NB4 (cell line): ENCODE measurements around the gene NOC2L.

Experiments
- CTCF ChIP-seq: IDR thresholded peaks from one replicate; pipeline ENCODE4 v1.5.1; 2012; ENCODE audit warnings: low read depth, low read length
- MAX ChIP-seq: IDR thresholded peaks from 2 replicates; pipeline ENCODE4 v1.6.1; 2011; ENCODE audit warnings: low read depth, low read length
- MYC ChIP-seq: IDR thresholded peaks from 2 replicates; pipeline ENCODE4 v1.6.1; 2011; ENCODE audit warnings: low read depth, low read length
- POLR2A ChIP-seq: IDR thresholded peaks from 2 replicates; pipeline ENCODE4 v1.6.1; 2011; ENCODE audit warnings: mild to moderate bottlenecking; ENCODE audit not compliant: insufficient read length; ENCODE audit errors: extremely low read depth

GRCh38 chr1:975365-975764, 16.3 kb upstream of the NOC2L start:
- TF ChIP-seq POLR2A: no peak
- TF ChIP-seq CTCF: no peak
- TF ChIP-seq MAX: no peak
- no peak for TF ChIP-seq MYC
